Esophagus squamous epithelium (tissue), 4 donors: ENCODE measurements around the gene ATXN1.

Source experiments
- CTCF ChIP-seq, 6 experiments: fragments of 450-650 bp in 4 of 6; fragments of 200-600 bp in 2 of 6; sonication (generic) in 2 of 6; IDR thresholded peaks; one replicate each; pipeline ENCODE4 v1.5.1; 2016 to 2019; ENCODE audit warnings: antibody characterized with exemption in 6 of 6, mild to moderate bottlenecking in 4 of 6, moderate library complexity in 4 of 6
- POLR2A ChIP-seq, 4 donors: fragments of 450-650 bp; IDR thresholded peaks; one replicate each; pipeline ENCODE4 v1.6.1; 2017; ENCODE audit warnings: antibody characterized with exemption in 4 of 4, mild to moderate bottlenecking in 4 of 4, moderate library complexity in 3 of 4

GRCh38 chr6:16362296-16362695 is 399.0 kb downstream of the ATXN1 start:
- TF ChIP-seq CTCF (IDR thresholded peaks at IDR 0.05) (no peak), POLR2A (IDR thresholded peaks at IDR 0.05) (no peak)
